Sigmoid colon (tissue), 4 donors: ENCODE measurements around the gene KRTAP20-1.

ENCODE experiments used
- EP300 ChIP-seq, 4 donors: sonication (generic); formaldehyde crosslinking; IDR thresholded peaks; one replicate each; pipeline ENCODE4 v1.6.1; 2017; ENCODE audit warnings: antibody characterized with exemption in 4 of 4
- POLR2A ChIP-seq, 2 donors: fragments of 450-650 bp; IDR thresholded peaks; one replicate each; pipeline ENCODE4 v1.6.1; 2016; ENCODE audit warnings: antibody characterized with exemption in 2 of 2, mild to moderate bottlenecking in 2 of 2, moderate library complexity in 2 of 2
- TF ChIP-seq, protein P1 (sequence below), 4 experiments: fragments of 450-650 bp in 3 of 4; fragments of 200-600 bp in 1 of 4; IDR thresholded peaks; one replicate each; pipeline ENCODE4 v1.5.1; 2016 to 2019; ENCODE audit warnings: antibody characterized with exemption in 4 of 4, mild to moderate bottlenecking in 3 of 4, moderate library complexity in 2 of 4

GRCh38 chr21:30582870-30583269 is 33.4 kb upstream of the KRTAP20-1 start:
- TF ChIP-seq POLR2A (IDR thresholded peaks at IDR 0.05) (no peak), EP300 (IDR thresholded peaks at IDR 0.05) (no peak)
- TF ChIP-seq, protein P1, sequence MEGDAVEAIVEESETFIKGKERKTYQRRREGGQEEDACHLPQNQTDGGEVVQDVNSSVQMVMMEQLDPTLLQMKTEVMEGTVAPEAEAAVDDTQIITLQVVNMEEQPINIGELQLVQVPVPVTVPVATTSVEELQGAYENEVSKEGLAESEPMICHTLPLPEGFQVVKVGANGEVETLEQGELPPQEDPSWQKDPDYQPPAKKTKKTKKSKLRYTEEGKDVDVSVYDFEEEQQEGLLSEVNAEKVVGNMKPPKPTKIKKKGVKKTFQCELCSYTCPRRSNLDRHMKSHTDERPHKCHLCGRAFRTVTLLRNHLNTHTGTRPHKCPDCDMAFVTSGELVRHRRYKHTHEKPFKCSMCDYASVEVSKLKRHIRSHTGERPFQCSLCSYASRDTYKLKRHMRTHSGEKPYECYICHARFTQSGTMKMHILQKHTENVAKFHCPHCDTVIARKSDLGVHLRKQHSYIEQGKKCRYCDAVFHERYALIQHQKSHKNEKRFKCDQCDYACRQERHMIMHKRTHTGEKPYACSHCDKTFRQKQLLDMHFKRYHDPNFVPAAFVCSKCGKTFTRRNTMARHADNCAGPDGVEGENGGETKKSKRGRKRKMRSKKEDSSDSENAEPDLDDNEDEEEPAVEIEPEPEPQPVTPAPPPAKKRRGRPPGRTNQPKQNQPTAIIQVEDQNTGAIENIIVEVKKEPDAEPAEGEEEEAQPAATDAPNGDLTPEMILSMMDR (IDR thresholded peaks at IDR 0.05): no peak
